Ectodermal cell (in vitro differentiated cells): ENCODE data around the gene AKT2.

ENCODE experiments used
- H3K27ac ChIP-seq: 2 replicates; pipeline ENCODE4 v1.7.0; 2013; ENCODE audit warnings: mild to moderate bottlenecking, low read depth, low read length; ENCODE audit not compliant: insufficient read depth, poor library complexity, severe bottlenecking
- H3K27me3 ChIP-seq: 2 replicates; pipeline ENCODE4 v1.7.0; 2013; ENCODE audit warnings: mild to moderate bottlenecking, low read length; ENCODE audit not compliant: insufficient read depth, control insufficient read depth, poor library complexity, severe bottlenecking
- H3K36me3 ChIP-seq: one replicate; pipeline ENCODE4 v1.7.0; 2013; ENCODE audit warnings: low read length; ENCODE audit not compliant: control insufficient read depth, insufficient read depth
- H3K4me1 ChIP-seq: one replicate; pipeline ENCODE4 v1.7.0; 2013; ENCODE audit warnings: low read length; ENCODE audit not compliant: control insufficient read depth, insufficient read depth
- H3K4me3 ChIP-seq: 2 replicates; pipeline ENCODE4 v1.7.0; 2013; ENCODE audit warnings: low read depth, low read length, control low read depth; ENCODE audit not compliant: insufficient read depth
- H3K9me3 ChIP-seq: 2 replicates; pipeline ENCODE4 v1.7.0; 2013; ENCODE audit warnings: mild to moderate bottlenecking, low read length, moderate library complexity; ENCODE audit not compliant: control insufficient read depth
- WGBS, 2 experiments: methylation state at CpG; one replicate each; pipeline ENCODE4 v1.1.7; 2013; ENCODE audit warnings: missing lambda C conversion rate in 2 of 2; 5-methylcytosine and 5-hydroxymethylcytosine counted together

AKT2 gene

GRCh38 chr19:40236026-40236355 is 49.2 kb downstream of the AKT2 start:
- Histone ChIP-seq H3K4me1 (peaks cover 21% of the 10 kb centered on the region), H3K27me3 (no peaks in the 10 kb centered on the region), H3K9me3 (no peaks in the 10 kb centered on the region), H3K36me3 (peaks cover 26% of the 10 kb centered on the region), H3K4me3 (no peak overlapping the region), H3K27ac (no peak overlapping the region)
- 93% methylated on average over 9 of the region's 9 CpGs for WGBS, 2 experiments

- no peaks in the 10 kb centered on the region for H3K9me3 ChIP-seq
- 92 to 93% methylated on average over 30 of the region's 30 CpGs for WGBS, 2 experiments
- peaks cover 26% of the 10 kb centered on the region for H3K36me3 ChIP-seq
These were observed 49.7 kb downstream of the AKT2 start for GRCh38 chr19:40235238-40236025.

GRCh38 chr19:40234429-40235237 is 50.5 kb downstream of the AKT2 start:
- no peak overlapping the region for H3K4me3 ChIP-seq
- no peak overlapping the region for H3K27ac ChIP-seq
- 92 to 94% methylated on average over 22 of the region's 22 CpGs for WGBS, 2 experiments
- no peaks in the 10 kb centered on the region for H3K27me3 ChIP-seq
- no peaks in the 10 kb centered on the region for H3K9me3 ChIP-seq
- H3K36me3 ChIP-seq, result peaks cover 26% of the 10 kb centered on the region
- H3K4me1 ChIP-seq, result peaks cover 21% of the 10 kb centered on the region

More at GRCh38 chr19:40235238-40236025, 49.7 kb downstream of the AKT2 start:
- Histone ChIP-seq H3K27me3 (no peaks in the 10 kb centered on the region), H3K27ac (no peak overlapping the region), H3K4me3 (no peak overlapping the region), H3K4me1 (peaks cover 21% of the 10 kb centered on the region)

GRCh38 chr19:40233811-40234389 is 51.2 kb downstream of the AKT2 start:
- H3K36me3 ChIP-seq, result peaks cover 25% of the 10 kb centered on the region
- H3K27ac ChIP-seq, result no peak overlapping the region
- peaks cover 21% of the 10 kb centered on the region for H3K4me1 ChIP-seq
- H3K27me3 ChIP-seq, result no peaks in the 10 kb centered on the region
- H3K9me3 ChIP-seq, result no peaks in the 10 kb centered on the region
- no peak overlapping the region for H3K4me3 ChIP-seq
- WGBS, 2 experiments, result 93 to 95% methylated on average over 20 of the region's 20 CpGs

GRCh38 chr19:40232949-40233810 is 52.0 kb downstream of the AKT2 start:
- peaks cover 23% of the 10 kb centered on the region for H3K36me3 ChIP-seq
- no peak overlapping the region for H3K27ac ChIP-seq
- no peaks in the 10 kb centered on the region for H3K9me3 ChIP-seq
- H3K4me3 ChIP-seq, result no peak overlapping the region
- 92 to 93% methylated on average over 25 of the region's 25 CpGs for WGBS, 2 experiments
- no peaks in the 10 kb centered on the region for H3K27me3 ChIP-seq
- H3K4me1 ChIP-seq, result peaks cover 21% of the 10 kb centered on the region

- no peak overlapping the region for H3K4me3 ChIP-seq
- H3K27ac ChIP-seq, result no peak overlapping the region
- H3K27me3 ChIP-seq, result no peaks in the 10 kb centered on the region
- H3K9me3 ChIP-seq, result no peaks in the 10 kb centered on the region
- H3K4me1 ChIP-seq, result peaks cover 21% of the 10 kb centered on the region
- 81 to 84% methylated on average over 12 of the region's 12 CpGs for WGBS, 2 experiments
- peaks cover 17% of the 10 kb centered on the region for H3K36me3 ChIP-seq
These were observed 52.7 kb downstream of the AKT2 start for GRCh38 chr19:40232479-40232878.

- Histone ChIP-seq H3K9me3 (no peaks in the 10 kb centered on the region), H3K4me1 (peaks cover 21% of the 10 kb centered on the region), H3K36me3 (peaks cover 10% of the 10 kb centered on the region), H3K4me3 (no peak overlapping the region), H3K27me3 (no peaks in the 10 kb centered on the region), H3K27ac (peak overlapping the region; percentile 60)
- 45 to 51% methylated on average over 16 of the region's 16 CpGs for WGBS, 2 experiments
These were observed 53.4 kb downstream of the AKT2 start for GRCh38 chr19:40231544-40232424.

- Histone ChIP-seq H3K9me3 (no peaks in the 10 kb centered on the region), H3K27ac (no peak overlapping the region), H3K36me3 (peaks cover 8% of the 10 kb centered on the region), H3K27me3 (no peaks in the 10 kb centered on the region), H3K4me3 (no peak overlapping the region), H3K4me1 (peaks cover 21% of the 10 kb centered on the region)
- WGBS, 2 experiments, result 87 to 92% methylated on average over 5 to 6 of the region's 6 CpGs
These were observed 54.1 kb downstream of the AKT2 start for GRCh38 chr19:40231057-40231456.

GRCh38 chr19:40229926-40230417 is 55.2 kb downstream of the AKT2 start:
- no peak overlapping the region for H3K4me3 ChIP-seq
- no peak overlapping the region for H3K27ac ChIP-seq
- no peaks in the 10 kb centered on the region for H3K27me3 ChIP-seq
- 93 to 97% methylated on average over 4 of the region's 4 CpGs for WGBS, 2 experiments
- H3K9me3 ChIP-seq, result no peaks in the 10 kb centered on the region
- peaks cover 3% of the 10 kb centered on the region for H3K36me3 ChIP-seq
- H3K4me1 ChIP-seq, result peaks cover 21% of the 10 kb centered on the region
